Measurements from ENCODE around the gene MYB.
A peak's percentile ranks its signal among the peaks of the same experiment; 100 is the strongest.

MYB gene

GRCh38 chr6:135185483-135185882 is 4.4 kb downstream of the MYB start:
- Mint-ChIP-seq H3K4me1 (ENCODE audit: low read depth in 2 of 2) (peaks cover 15 to 19% of the 10 kb centered on the region in 2 donors), H3K4me3 (no peak overlapping the region), H3K36me3 (ENCODE audit: insufficient read depth) (peaks cover 11% of the 10 kb centered on the region), H3K9me3 (no peaks in the 10 kb centered on the region), H3K27me3 (peaks cover 8 to 12% of the 10 kb centered on the region in 2 donors), H3K27ac (no peak overlapping the region)
- no peak for DNase-seq
- ATAC-seq (replicated peaks), result no peak

GRCh38 chr6:135186255-135186654 is 5.1 kb downstream of the MYB start:
- no peaks in the 10 kb centered on the region for H3K9me3 Mint-ChIP-seq
- no peak overlapping the region for H3K27ac Mint-ChIP-seq
- peaks cover 11% of the 10 kb centered on the region for H3K36me3 Mint-ChIP-seq (ENCODE audit: insufficient read depth)
- no peak overlapping the region for H3K4me3 Mint-ChIP-seq
- DNase-seq (no peak), ATAC-seq (replicated peaks) (no peak)
- peaks cover 8 to 12% of the 10 kb centered on the region in 2 donors for H3K27me3 Mint-ChIP-seq
- H3K4me1 Mint-ChIP-seq (ENCODE audit: low read depth in 2 of 2), result peaks cover 15 to 19% of the 10 kb centered on the region in 2 donors

- Mint-ChIP-seq H3K36me3 (ENCODE audit: insufficient read depth) (peaks cover 7% of the 10 kb centered on the region), H3K4me1 (ENCODE audit: low read depth in 2 of 2) (peaks cover 10 to 11% of the 10 kb centered on the region in 2 donors), H3K27me3 (peaks cover 8 to 12% of the 10 kb centered on the region in 2 donors), H3K9me3 (no peaks in the 10 kb centered on the region), H3K27ac (no peak overlapping the region), H3K4me3 (no peak overlapping the region)
- DNase-seq (no peak), ATAC-seq (replicated peaks) (no peak)
These were observed 6.3 kb downstream of the MYB start for GRCh38 chr6:135187372-135187771.

GRCh38 chr6:135188718-135189117 is 7.6 kb downstream of the MYB start:
- peaks cover 3 to 4% of the 10 kb centered on the region in 2 donors for H3K4me1 Mint-ChIP-seq (ENCODE audit: low read depth in 2 of 2)
- H3K27me3 Mint-ChIP-seq, result peaks cover 8 to 12% of the 10 kb centered on the region in 2 donors
- ATAC-seq (replicated peaks), result no peak
- H3K9me3 Mint-ChIP-seq, result no peaks in the 10 kb centered on the region
- peaks cover 2% of the 10 kb centered on the region for H3K36me3 Mint-ChIP-seq (ENCODE audit: insufficient read depth)
- H3K4me3 Mint-ChIP-seq, result no peak overlapping the region
- no peak overlapping the region for H3K27ac Mint-ChIP-seq
- DNase-seq, result no peak

DNA sequence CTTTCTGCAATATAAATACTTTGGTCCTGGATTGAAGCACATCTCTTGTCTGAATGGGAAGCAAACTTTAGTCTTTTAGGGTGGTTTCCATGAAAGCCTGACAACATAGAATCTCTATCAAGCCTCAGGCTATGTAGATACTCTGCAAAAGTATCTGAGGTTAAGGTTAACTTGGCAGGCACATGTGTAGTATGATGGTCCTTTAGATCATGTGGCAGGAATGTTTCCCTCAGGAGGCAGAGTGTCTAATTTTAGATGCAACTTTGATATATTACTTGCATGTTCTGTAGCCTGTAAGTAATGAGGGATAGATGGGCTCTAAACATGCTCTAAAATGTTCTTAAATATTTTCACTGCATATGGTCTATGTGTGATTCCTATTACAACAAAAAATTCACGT is 8.2 kb downstream of the MYB start:
- Mint-ChIP-seq H3K9me3 (no peaks in the 10 kb centered on the region), H3K4me3 (no peak overlapping the region), H3K27me3 (peaks cover 8 to 12% of the 10 kb centered on the region in 2 donors), H3K4me1 (ENCODE audit: low read depth in 2 of 2) (no peaks in the 10 kb centered on the region), H3K27ac (no peak overlapping the region), H3K36me3 (ENCODE audit: insufficient read depth) (no peaks in the 10 kb centered on the region)
- DNase-seq (no peak), ATAC-seq (replicated peaks) (no peak)

- Mint-ChIP-seq H3K4me1 (ENCODE audit: low read depth in 2 of 2) (peaks cover 0 to 3% of the 10 kb centered on the region in 2 donors), H3K9me3 (no peaks in the 10 kb centered on the region), H3K4me3 (no peak overlapping the region), H3K27me3 (peaks cover 8 to 12% of the 10 kb centered on the region in 2 donors), H3K27ac (no peak overlapping the region), H3K36me3 (ENCODE audit: insufficient read depth) (no peaks in the 10 kb centered on the region)
- no peak for DNase-seq
- ATAC-seq (replicated peaks), result no peak
These were observed 10.6 kb downstream of the MYB start for GRCh38 chr6:135191508-135192255.

GRCh38 chr6:135192256-135193174 is 11.4 kb downstream of the MYB start:
- ATAC-seq (replicated peaks) (no peak), DNase-seq (no peak)
- H3K36me3 Mint-ChIP-seq (ENCODE audit: insufficient read depth), result no peaks in the 10 kb centered on the region
- peaks cover 8 to 12% of the 10 kb centered on the region in 2 donors for H3K27me3 Mint-ChIP-seq
- H3K9me3 Mint-ChIP-seq, result no peaks in the 10 kb centered on the region
- H3K27ac Mint-ChIP-seq, result no peak overlapping the region
- no peak overlapping the region for H3K4me3 Mint-ChIP-seq
- H3K4me1 Mint-ChIP-seq (ENCODE audit: low read depth in 2 of 2), result peaks cover 5 to 7% of the 10 kb centered on the region in 2 donors

DNA sequence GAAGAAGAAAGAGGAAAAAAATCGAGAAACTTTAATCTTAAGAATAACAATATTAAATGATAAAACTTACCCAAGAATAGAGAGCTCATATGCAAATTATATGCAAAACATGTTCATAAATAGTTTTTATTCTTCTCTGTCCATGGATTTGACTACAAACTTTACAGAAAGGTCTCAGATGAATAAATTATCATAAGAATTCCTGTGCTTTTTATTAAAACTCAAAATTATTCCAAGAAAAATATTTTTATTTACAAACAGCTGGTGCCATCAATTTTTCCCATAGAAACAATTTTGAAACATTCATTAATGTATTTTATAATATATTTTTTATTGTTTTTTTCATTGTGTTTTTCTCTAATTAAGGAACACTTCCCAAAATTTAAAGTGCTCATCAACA is 12.1 kb downstream of the MYB start:
- DNase-seq (no peak), ATAC-seq (replicated peaks) (no peak)
- no peak overlapping the region for H3K4me3 Mint-ChIP-seq
- no peaks in the 10 kb centered on the region for H3K9me3 Mint-ChIP-seq
- H3K36me3 Mint-ChIP-seq (ENCODE audit: insufficient read depth), result no peaks in the 10 kb centered on the region
- H3K27me3 Mint-ChIP-seq, result peaks cover 8 to 12% of the 10 kb centered on the region in 2 donors
- H3K27ac Mint-ChIP-seq, result no peak overlapping the region
- H3K4me1 Mint-ChIP-seq (ENCODE audit: low read depth in 2 of 2), result peaks cover 5 to 8% of the 10 kb centered on the region in 2 donors

GRCh38 chr6:135195041-135195440 is 13.9 kb downstream of the MYB start:
- Mint-ChIP-seq H3K4me1 (ENCODE audit: low read depth in 2 of 2) (peaks cover 5 to 8% of the 10 kb centered on the region in 2 donors), H3K4me3 (no peak overlapping the region), H3K27me3 (no peaks in the 10 kb centered on the region), H3K36me3 (ENCODE audit: insufficient read depth) (no peaks in the 10 kb centered on the region), H3K27ac (no peak overlapping the region), H3K9me3 (no peaks in the 10 kb centered on the region)
- no peak for ATAC-seq (replicated peaks)
- no peak for DNase-seq

GRCh38 chr6:135195522-135195921 is 14.4 kb downstream of the MYB start:
- Mint-ChIP-seq H3K27ac (no peak overlapping the region), H3K27me3 (no peaks in the 10 kb centered on the region), H3K4me1 (ENCODE audit: low read depth in 2 of 2) (peaks cover 5 to 8% of the 10 kb centered on the region in 2 donors), H3K4me3 (no peak overlapping the region), H3K9me3 (no peaks in the 10 kb centered on the region), H3K36me3 (ENCODE audit: insufficient read depth) (no peaks in the 10 kb centered on the region)
- DNase-seq, result no peak
- ATAC-seq (replicated peaks), result no peak

DNA sequence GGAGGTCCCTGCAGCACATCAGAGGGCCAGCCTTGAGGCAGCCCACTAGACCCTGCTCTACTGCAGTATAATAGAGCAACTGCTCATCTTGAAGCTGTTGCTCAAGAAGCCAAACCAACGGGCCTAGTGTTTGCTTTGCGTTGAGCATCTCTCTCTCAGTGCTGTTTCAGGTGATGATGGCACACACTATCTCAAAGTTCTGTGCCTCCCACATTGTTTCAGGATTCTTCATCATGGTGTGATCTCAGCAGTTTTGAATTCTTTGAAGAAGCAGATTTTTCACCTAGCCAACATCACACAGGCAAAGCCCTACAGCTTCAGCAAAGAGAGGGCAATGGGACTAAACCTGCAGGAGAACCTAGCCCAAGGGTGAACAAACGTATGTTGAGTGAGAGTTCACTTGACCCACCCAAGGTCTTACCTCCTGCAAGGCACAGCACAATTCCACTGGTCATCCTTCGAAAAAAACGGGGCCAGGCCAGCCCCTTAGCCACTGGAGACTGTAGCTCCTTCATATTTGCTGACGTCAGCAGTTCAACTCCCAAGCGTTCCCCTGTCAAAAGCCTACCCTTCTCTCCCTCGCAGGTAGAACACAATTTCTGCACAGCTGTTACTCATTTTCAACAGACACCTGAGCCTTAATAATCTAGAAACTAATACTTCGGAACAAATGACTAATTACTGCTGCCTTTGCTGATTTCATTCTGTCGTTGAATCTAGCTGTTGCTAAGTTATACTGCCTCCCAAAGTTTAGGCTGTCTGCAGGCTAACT is 15.8 kb downstream of the MYB start:
- H3K9me3 Mint-ChIP-seq, result no peaks in the 10 kb centered on the region
- peak overlapping the region in 1 of 2 donors; percentile 11 for H3K4me3 Mint-ChIP-seq
- H3K36me3 Mint-ChIP-seq (ENCODE audit: insufficient read depth), result no peaks in the 10 kb centered on the region
- ATAC-seq (replicated peaks), result no peak
- H3K27me3 Mint-ChIP-seq, result no peaks in the 10 kb centered on the region
- DNase-seq, result no peak
- H3K27ac Mint-ChIP-seq, result no peak overlapping the region
- H3K4me1 Mint-ChIP-seq (ENCODE audit: low read depth in 2 of 2), result peaks cover 5 to 8% of the 10 kb centered on the region in 2 donors

DNA sequence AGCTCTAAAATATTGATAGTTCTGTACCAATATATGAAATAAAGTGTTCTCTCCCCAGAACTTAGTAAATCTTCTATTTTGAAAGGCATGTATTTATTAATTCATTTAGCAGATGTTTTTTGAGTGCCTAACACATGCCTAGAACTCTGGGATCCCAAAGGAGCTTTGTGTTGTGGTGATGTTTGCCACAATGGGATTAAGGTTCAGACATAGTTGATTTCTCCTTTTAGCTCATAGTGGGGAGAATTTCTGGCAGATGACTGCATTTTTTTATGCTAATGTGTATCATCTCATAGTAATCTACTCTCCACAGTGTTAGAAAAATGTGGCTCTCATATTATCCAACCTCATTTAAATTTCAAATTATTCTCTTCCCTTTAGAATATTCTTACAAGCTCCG is 21.7 kb downstream of the MYB start:
- no peaks in the 10 kb centered on the region for H3K36me3 Mint-ChIP-seq (ENCODE audit: insufficient read depth)
- H3K27me3 Mint-ChIP-seq, result no peaks in the 10 kb centered on the region
- H3K27ac Mint-ChIP-seq, result no peak overlapping the region
- ATAC-seq (replicated peaks) (no peak), DNase-seq (no peak)
- H3K9me3 Mint-ChIP-seq, result no peaks in the 10 kb centered on the region
- no peak overlapping the region for H3K4me3 Mint-ChIP-seq
- H3K4me1 Mint-ChIP-seq (ENCODE audit: low read depth in 2 of 2), result no peaks in the 10 kb centered on the region

DNA sequence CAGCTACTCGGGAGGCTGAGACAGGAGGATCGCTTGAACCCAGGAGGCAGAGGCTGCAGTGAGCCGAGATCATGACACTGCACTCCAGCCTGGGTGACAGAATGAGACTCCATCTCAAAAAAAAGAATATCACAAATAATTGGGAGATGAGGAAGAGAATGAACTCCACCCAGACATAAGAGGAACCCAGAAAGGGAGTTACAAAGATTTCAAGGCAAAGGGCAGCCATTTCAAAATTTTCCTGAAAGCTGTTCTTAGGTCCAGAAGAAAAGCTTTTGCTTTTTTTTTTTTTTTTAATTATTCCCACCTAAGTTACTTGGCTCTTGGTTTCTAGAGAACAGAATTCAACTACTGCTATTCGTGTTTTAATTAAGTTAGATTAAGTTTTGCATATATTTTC is 23.8 kb downstream of the MYB start:
- no peak overlapping the region for H3K27ac Mint-ChIP-seq
- no peaks in the 10 kb centered on the region for H3K9me3 Mint-ChIP-seq
- DNase-seq, result no peak
- peaks cover 0 to 2% of the 10 kb centered on the region in 2 donors for H3K4me1 Mint-ChIP-seq (ENCODE audit: low read depth in 2 of 2)
- H3K4me3 Mint-ChIP-seq, result no peak overlapping the region
- H3K27me3 Mint-ChIP-seq, result no peaks in the 10 kb centered on the region
- no peak for ATAC-seq (replicated peaks)
- H3K36me3 Mint-ChIP-seq (ENCODE audit: insufficient read depth), result no peaks in the 10 kb centered on the region

Measured in effector memory CD8-positive, alpha-beta T cell (primary cell).